Kidney (tissue), 14 donors: Measurements from ENCODE around the gene DEAF1. TPM values are rescaled to one million over a fixed set of nuclear protein-coding genes. Genes with fewer than 3 reads are reported as not detected.

Source experiments
- DNase-seq, 5 donors: peaks; one replicate each; pipeline ENCODE4 v3.0.0-alpha.2; 2013 to 2020
- FAIRE-seq: peaks from 2 replicates; lab custom pipeline; 2012; peaks lifted over from hg19 to GRCh38; lab: Jason Lieb, UNC
- H3K27ac ChIP-seq, 2 donors: one replicate each; pipeline ENCODE4 v1.7.0; 2013; ENCODE audit warnings: low read depth in 2 of 2, low read length in 2 of 2, inconsistent platforms in 1 of 2
- H3K27me3 ChIP-seq: one replicate; pipeline ENCODE4 v1.7.1; 2013; ENCODE audit warnings: low read length, inconsistent platforms; ENCODE audit not compliant: control insufficient read depth, insufficient read depth
- H3K36me3 ChIP-seq, 3 donors: one replicate each; pipeline versions ENCODE4 v1.7.0 to v1.7.1; 2013; ENCODE audit warnings: low read length in 3 of 3, control low read depth in 1 of 3, inconsistent platforms in 1 of 3; ENCODE audit not compliant: insufficient read depth in 3 of 3, control insufficient read depth in 2 of 3
- H3K4me1 ChIP-seq, 3 donors: one replicate each; pipeline versions ENCODE4 v1.7.0 to v1.7.1; 2013; ENCODE audit warnings: low read length in 3 of 3, inconsistent platforms in 1 of 3, low read depth in 1 of 3; ENCODE audit not compliant: control insufficient read depth in 2 of 3, insufficient read depth in 2 of 3
- H3K4me3 ChIP-seq, 3 donors: one replicate each; pipeline versions ENCODE4 v1.7.0 to v1.8.1; 2013; ENCODE audit warnings: low read length in 3 of 3, control low read depth in 1 of 3, inconsistent platforms in 1 of 3
- H3K9ac ChIP-seq, 3 donors: one replicate each; pipeline versions ENCODE4 v1.7.0 to v1.7.1; 2013; ENCODE audit warnings: low read length in 3 of 3, control low read depth in 1 of 3, inconsistent platforms in 1 of 3
- H3K9me3 ChIP-seq, 3 donors: one replicate each; pipeline versions ENCODE4 v1.7.0 to v1.7.1; 2013; ENCODE audit warnings: low read length in 3 of 3, control low read depth in 1 of 3, inconsistent platforms in 1 of 3; ENCODE audit not compliant: control insufficient read depth in 2 of 3, insufficient read depth in 1 of 3
- intact Hi-C: fragments of 100-400 bp; cut with DNase I; formaldehyde crosslinking; loops from one replicate; pipeline ENCODE4 v1.11.1; 2022
- polyA plus RNA-seq: library from polyadenylated mRNA; stranded (reverse); fragments of 350-450 nt; fragmentation: Illumina TruSeq; extraction: RNeasy Lipid Tissue Mini Kit (QIAGEN cat#74804); gene quantifications from one replicate; pipeline ENCODE4 v1.2.3, GENCODE V29; 2014; ENCODE audit warnings: low read depth, low replicate concordance; ENCODE audit not compliant: insufficient read depth
- total RNA-seq: library from RNA; stranded (reverse); fragmentation: NEBNext Ultra II Directional; extraction: Animal tissue kit (Norgen Biotek cat#: 25700); gene quantifications from one replicate; pipeline ENCODE4 v1.2.1, GENCODE V29; 2021
- TF ChIP-seq, protein P1 (sequence below): IDR thresholded peaks from 3 replicates; pipeline ENCODE4 v1.5.1; 2012; ENCODE audit warnings: mild to moderate bottlenecking, moderate library complexity, borderline replicate concordance; ENCODE audit not compliant: insufficient read depth; ENCODE audit errors: extremely low read depth
- donor health status: control.
- donor health status: control.
- donor health status: control.
- donor health status: control.
- donor health status: control.
- donor health status: DM: yes; HTN: yes; CAD: no.
- donor health status: Normal renal cell carcinoma (clear cell type).

DEAF1 gene
- total and polyA plus RNA-seq, 2 donors from 2014 or later = 30.2 to 54.5 TPM

DNA sequence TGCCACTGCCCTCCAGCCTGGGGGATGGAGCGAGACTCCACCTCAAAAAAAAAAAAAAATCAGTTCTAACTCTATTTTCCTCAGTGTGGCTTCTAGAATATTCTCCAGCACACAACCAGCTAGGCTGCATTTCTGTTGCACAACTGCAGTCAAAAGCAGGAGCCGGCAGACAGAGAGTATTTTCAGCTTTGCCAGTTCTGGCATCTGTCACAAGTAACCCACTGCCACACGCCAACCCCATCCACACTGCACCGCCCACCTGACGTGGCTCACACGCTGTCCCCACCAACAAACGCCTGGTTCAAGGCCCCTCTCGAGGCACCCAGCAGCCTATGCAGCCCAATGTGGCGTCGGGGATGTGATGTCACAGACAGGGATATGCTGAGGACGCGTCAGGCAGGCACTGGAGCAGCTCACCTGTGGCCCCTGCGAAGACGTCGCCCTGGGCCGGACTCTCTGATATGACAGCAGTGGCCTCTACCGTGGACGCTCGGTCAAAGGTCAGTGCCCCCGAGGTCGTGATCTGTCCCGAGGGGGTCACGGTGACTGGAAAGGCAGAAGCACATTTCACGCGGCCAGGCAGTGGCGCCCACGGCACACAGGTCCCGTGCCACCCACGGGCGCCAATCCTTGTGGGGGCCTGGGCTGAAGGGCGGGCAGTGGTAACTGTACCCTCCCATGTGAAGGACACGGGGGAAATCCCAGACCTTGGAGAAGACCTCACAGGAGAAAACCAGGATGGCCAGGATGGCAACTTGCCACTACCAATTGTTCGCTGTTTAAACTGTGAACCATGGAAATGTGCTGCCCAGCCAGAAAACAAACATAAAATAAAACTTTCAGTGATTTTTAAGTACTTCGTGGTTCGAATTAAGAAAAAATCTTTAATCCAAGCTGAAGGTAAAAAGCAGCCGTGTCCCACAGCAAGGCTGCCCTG is 15.5 kb downstream of the DEAF1 start:
- no peak for FAIRE-seq
- H3K36me3 ChIP-seq = peaks cover 0 to 21% (median 18%) of the 10 kb centered on the region in 3 donors
- DNase-seq = no peak

DNA sequence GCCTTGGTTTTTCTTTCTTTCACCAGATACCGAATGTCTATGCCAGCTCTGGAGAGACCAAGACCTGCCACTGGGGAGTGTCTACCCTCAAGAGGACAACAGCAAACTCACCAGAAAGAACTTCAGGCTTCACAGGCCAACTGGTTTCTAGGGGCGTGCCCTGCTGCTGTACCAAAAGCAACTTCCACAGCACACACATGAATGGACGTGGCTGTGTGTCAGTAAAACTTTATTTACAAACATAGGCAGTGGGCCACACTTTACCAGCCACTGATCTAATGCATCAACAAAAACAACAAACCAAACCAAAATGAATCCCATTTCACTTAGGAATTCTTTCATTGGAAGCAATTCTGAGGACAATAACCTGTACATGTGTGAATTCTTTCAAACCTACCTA is 16.7 kb downstream of the DEAF1 start:
- intact Hi-C loops = no loop called here
- H3K4me1 ChIP-seq = peaks cover 0 to 2% (median 0%) of the 10 kb centered on the region in 3 donors
- H3K36me3 ChIP-seq = peaks cover 2 to 30% (median 22%) of the 10 kb centered on the region in 3 donors
- no peaks in the 10 kb centered on the region for H3K9me3 ChIP-seq
- H3K4me3 ChIP-seq = no peak overlapping the region
- no peak overlapping the region for H3K27ac ChIP-seq
- FAIRE-seq (no peak), DNase-seq (no peak)
- no peak overlapping the region for H3K9ac ChIP-seq
- TF ChIP-seq, protein P1, sequence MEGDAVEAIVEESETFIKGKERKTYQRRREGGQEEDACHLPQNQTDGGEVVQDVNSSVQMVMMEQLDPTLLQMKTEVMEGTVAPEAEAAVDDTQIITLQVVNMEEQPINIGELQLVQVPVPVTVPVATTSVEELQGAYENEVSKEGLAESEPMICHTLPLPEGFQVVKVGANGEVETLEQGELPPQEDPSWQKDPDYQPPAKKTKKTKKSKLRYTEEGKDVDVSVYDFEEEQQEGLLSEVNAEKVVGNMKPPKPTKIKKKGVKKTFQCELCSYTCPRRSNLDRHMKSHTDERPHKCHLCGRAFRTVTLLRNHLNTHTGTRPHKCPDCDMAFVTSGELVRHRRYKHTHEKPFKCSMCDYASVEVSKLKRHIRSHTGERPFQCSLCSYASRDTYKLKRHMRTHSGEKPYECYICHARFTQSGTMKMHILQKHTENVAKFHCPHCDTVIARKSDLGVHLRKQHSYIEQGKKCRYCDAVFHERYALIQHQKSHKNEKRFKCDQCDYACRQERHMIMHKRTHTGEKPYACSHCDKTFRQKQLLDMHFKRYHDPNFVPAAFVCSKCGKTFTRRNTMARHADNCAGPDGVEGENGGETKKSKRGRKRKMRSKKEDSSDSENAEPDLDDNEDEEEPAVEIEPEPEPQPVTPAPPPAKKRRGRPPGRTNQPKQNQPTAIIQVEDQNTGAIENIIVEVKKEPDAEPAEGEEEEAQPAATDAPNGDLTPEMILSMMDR = no peak
- no peaks in the 10 kb centered on the region for H3K27me3 ChIP-seq

More for the DNA sequence above, 15.5 kb downstream of the DEAF1 start:
- H3K9me3 ChIP-seq = no peaks in the 10 kb centered on the region
- no peak overlapping the region for H3K27ac ChIP-seq
- no peak overlapping the region for H3K4me3 ChIP-seq
- intact Hi-C loops = no loop called here
- peaks cover 0 to 2% (median 0%) of the 10 kb centered on the region in 3 donors for H3K4me1 ChIP-seq
- H3K9ac ChIP-seq = no peak overlapping the region
- TF ChIP-seq, protein P1 = no peak
- no peaks in the 10 kb centered on the region for H3K27me3 ChIP-seq

DNA sequence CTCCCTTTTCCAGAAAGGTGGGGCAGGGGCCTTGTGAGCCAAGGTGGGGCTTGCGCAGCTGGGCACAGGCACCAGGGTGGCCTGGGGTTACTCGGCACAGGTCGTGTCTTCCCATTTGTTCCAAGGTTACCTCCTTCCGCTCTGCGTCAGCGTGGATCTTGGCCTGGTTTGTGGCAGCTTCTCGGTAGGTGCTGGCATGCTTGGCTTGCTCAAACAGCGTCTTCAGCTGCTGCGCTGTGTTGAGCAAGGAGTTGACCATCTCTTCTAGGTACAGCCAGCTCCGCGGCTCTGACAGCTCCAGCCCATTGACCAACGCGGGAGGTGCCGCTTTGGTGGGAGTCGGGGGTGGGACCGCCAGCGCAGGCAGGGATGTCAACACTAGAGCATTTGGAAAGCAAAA is 20.6 kb downstream of the DEAF1 start:
- Histone ChIP-seq H3K9me3 (peaks cover 0 to 1% (median 0%) of the 10 kb centered on the region in 3 donors), H3K4me3 (no peak overlapping the region), H3K9ac (no peak overlapping the region), H3K27ac (no peak overlapping the region), H3K27me3 (no peaks in the 10 kb centered on the region), H3K4me1 (no peaks in the 10 kb centered on the region), H3K36me3 (peaks cover 5 to 25% (median 18%) of the 10 kb centered on the region in 3 donors)
- DNase-seq = no peak
- TF ChIP-seq, protein P1 = no peak
- intact Hi-C loops = no loop called here
- no peak for FAIRE-seq
